Fibroblast of the aortic adventitia (primary cell): ENCODE measurements around the gene PLXNB2. TPM values are rescaled to one million over a fixed set of nuclear protein-coding genes. Genes with fewer than 3 reads are reported as not detected.

Experiments used
- DNase-seq: peaks from one replicate; pipeline ENCODE4 v3.0.0-alpha.2; 2010; ENCODE audit warnings: low read depth
- H3K4me3 ChIP-seq: 2 replicates; pipeline ENCODE4 v1.5.1; 2011; ENCODE audit warnings: low read depth, mild to moderate bottlenecking, control low read depth, low read length, moderate library complexity
- CTCF ChIP-seq: IDR thresholded peaks from 2 replicates; pipeline ENCODE4 v1.5.1; 2011; ENCODE audit warnings: mild to moderate bottlenecking, low read length, control low read depth, inconsistent platforms; ENCODE audit not compliant: insufficient read depth
- total RNA-seq: library from RNA; depleted of rRNA; stranded (reverse); fragments of >200 nt; gene quantifications from 2 replicates; pipeline ENCODE4 v1.2.3, GENCODE V29; 2012; ENCODE audit warnings: low replicate concordance

Gene PLXNB2
- total RNA-seq, result 130 and 218 TPM in 2 replicates

GRCh38 chr22:50306753-50307749 lies at the start of gene PLXNB2:
TSS of gene PLXNB2 (minus strand) at chr22:50307646. CDS start at chr22:50290584, 17,062 bp downstream.
- no peak for TF ChIP-seq CTCF
- peak within 1 kb of the TSS; percentile 87 for H3K4me3 ChIP-seq
- peak; percentile 73 for DNase-seq

- TF ChIP-seq CTCF, result no peak
- no peak for DNase-seq
- no peak overlapping the region for H3K4me3 ChIP-seq
These were observed 49.8 kb upstream of the PLXNB2 start for GRCh38 chr22:50357222-50357621.

- TF ChIP-seq CTCF, result no peak
- no peak for DNase-seq
- H3K4me3 ChIP-seq, result no peak overlapping the region
These were observed 48.7 kb upstream of the PLXNB2 start for GRCh38 chr22:50356186-50356585.

- no peak overlapping the region for H3K4me3 ChIP-seq
- no peak for DNase-seq
- TF ChIP-seq CTCF, result no peak
These were observed 40.6 kb upstream of the PLXNB2 start for GRCh38 chr22:50348058-50348457.

- no peak for TF ChIP-seq CTCF
- DNase-seq, result no peak
- peak overlapping the region; percentile 9 for H3K4me3 ChIP-seq
These were observed 39.7 kb upstream of the PLXNB2 start for GRCh38 chr22:50347157-50347556.

GRCh38 chr22:50346470-50346869 lies 39.0 kb upstream of the PLXNB2 start:
- no peak for TF ChIP-seq CTCF
- no peak overlapping the region for H3K4me3 ChIP-seq
- DNase-seq, result no peak
